ENCODE results near the gene EXOC6B.

GRCh38 chr2:72414137-72414760 lies 411.6 kb downstream of the EXOC6B start:
- TF ChIP-seq EZH2 (IDR thresholded peaks at IDR 0.05; ENCODE audit: insufficient read depth, poor library complexity, severe bottlenecking) (no peak), EZH2phosphoT487 (IDR thresholded peaks at IDR 0.05; ENCODE audit: insufficient read depth, low read depth) (no peak)
